ENCODE measurements around the gene HBA1.
"Not testable (repeated sequence)": the region's sequence is repeated elsewhere in the genome, so short reads cannot be mapped to it uniquely, and the experiment has no call there.

The HBA1 gene

DNA sequence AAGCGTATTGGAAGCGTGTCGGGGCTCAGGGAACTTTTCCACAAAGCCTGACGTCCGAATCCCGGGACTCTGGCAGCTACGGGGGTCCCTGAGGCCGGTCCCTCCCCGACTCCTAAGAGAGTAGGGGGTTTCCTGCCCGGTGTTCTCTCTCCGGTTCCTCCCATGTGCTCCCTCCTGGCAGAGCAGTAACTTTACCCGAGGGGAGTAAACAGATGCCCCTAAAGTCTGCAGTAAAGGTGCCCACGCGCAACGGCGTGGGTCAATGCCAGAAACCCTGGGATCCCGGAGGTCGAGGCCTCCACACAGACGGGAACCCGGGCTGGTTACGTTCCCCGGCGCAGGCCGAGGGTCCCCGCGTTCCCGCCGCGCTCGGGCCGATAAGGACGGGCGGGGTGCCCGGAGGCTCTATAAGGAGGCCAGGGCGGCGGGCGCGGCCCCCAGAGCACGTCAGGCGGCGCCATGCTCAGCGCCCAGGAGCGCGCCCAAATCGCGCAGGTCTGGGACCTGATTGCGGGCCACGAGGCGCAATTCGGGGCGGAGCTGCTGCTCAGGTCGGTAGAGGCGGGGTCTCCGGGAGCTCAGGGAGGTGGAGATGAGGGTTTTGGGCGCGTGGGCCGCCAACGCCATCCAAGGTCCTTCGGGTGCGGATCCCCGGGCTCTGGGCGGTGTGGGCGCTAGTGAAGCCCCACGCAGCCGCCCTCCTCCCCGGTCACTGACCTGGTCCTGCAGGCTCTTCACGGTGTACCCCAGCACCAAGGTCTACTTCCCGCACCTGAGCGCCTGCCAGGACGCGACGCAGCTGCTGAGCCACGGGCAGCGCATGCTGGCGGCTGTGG lies 10.7 kb upstream of the HBA1 start, which contains the start of gene HBM:
TSS of gene HBM (plus strand) at position 440 of the 836 bp plus-strand sequence. CDS start at position 460, 20 bp downstream.
- TF ChIP-seq, protein P1, sequence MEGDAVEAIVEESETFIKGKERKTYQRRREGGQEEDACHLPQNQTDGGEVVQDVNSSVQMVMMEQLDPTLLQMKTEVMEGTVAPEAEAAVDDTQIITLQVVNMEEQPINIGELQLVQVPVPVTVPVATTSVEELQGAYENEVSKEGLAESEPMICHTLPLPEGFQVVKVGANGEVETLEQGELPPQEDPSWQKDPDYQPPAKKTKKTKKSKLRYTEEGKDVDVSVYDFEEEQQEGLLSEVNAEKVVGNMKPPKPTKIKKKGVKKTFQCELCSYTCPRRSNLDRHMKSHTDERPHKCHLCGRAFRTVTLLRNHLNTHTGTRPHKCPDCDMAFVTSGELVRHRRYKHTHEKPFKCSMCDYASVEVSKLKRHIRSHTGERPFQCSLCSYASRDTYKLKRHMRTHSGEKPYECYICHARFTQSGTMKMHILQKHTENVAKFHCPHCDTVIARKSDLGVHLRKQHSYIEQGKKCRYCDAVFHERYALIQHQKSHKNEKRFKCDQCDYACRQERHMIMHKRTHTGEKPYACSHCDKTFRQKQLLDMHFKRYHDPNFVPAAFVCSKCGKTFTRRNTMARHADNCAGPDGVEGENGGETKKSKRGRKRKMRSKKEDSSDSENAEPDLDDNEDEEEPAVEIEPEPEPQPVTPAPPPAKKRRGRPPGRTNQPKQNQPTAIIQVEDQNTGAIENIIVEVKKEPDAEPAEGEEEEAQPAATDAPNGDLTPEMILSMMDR (conservative IDR thresholded peaks at IDR 0.05; ENCODE audit: low read depth): no peak
- CTCF ChIA-PET: interaction anchor here (0.6 kb wide), 1 partner anchor 16 kb away, joined by 3 read pairs; no protein-coding TSS in a partner anchor
- no peak within 1 kb of the TSS for H3K27ac ChIP-seq
- DNase-seq (ENCODE audit: low spot score): no peak
- POLR2A ChIA-PET (ENCODE audit: low non-redundant PET): no interaction called here

DNA sequence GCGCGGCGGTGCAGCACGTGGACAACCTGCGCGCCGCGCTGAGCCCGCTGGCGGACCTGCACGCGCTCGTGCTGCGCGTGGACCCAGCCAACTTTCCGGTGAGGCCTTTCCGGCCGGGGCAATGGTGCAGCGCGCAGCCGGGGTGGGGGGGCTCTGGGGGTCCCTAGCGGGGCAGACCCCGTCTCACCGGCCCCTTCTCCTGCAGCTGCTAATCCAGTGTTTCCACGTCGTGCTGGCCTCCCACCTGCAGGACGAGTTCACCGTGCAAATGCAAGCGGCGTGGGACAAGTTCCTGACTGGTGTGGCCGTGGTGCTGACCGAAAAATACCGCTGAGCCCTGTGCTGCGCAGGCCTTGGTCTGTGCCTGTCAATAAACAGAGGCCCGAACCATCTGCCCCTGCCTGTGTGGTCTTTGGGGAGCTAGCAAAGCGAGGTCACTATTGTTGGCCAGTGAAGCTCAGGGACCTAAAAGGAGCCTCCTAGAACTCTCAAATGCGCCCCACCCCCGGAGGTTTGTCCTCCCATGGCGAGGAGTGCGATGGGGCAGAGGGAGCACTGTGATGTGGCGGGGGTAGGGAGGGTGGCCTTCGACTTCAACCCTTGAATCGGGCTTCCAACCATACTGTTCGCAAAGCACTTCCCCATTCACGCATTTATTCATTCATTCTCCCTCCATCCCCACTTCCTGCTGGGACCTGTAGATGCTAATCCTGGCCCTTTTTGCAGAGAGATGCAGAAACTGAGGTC lies 9.9 kb upstream of the HBA1 start:
- ChIA-PET CTCF (no interaction called here), POLR2A (ENCODE audit: low non-redundant PET) (no interaction called here)
- H3K27ac ChIP-seq: no peak overlapping the region
- TF ChIP-seq, protein P1 (conservative IDR thresholded peaks at IDR 0.05; ENCODE audit: low read depth): no peak
- DNase-seq (ENCODE audit: low spot score): no peak

DNA sequence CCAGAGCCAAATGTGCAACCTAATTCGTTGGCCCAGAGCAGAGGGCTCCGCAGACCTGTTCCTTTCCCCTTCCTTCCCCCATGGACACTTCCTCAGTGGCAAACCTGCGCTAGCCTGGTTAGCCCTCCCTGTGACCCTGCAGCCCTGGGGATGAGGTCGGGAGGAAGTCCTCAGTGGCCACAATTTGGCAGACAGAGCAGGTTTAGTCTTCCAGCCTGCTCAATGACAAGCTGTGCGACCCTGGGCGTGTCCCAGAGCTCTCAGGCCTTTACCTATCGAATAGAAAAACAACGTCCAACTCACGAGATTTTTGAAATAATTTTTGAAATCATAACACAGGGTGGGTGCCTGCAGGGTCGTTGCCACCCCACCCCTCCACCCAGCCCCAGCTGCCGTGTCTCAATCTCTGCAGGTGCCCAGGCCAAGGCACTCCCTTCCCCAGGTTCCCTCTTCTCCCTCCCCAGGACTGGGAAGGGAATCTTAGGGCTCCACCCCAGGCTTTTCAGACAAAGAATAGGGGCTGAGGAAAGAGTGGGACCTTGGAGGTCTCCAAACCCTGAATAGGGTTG lies 9.3 kb upstream of the HBA1 start:
- POLR2A ChIA-PET (ENCODE audit: low non-redundant PET): no interaction called here
- TF ChIP-seq, protein P1 (conservative IDR thresholded peaks at IDR 0.05; ENCODE audit: low read depth): no peak
- CTCF ChIA-PET: interaction anchor here (0.6 to 1.1 kb wide), 2 partner anchors 13 to 111 kb away, joined by 3 to 5 read pairs; partner anchors contain the start of gene HBQ1
- DNase-seq (ENCODE audit: low spot score): no peak
- H3K27ac ChIP-seq: no peak overlapping the region

DNA sequence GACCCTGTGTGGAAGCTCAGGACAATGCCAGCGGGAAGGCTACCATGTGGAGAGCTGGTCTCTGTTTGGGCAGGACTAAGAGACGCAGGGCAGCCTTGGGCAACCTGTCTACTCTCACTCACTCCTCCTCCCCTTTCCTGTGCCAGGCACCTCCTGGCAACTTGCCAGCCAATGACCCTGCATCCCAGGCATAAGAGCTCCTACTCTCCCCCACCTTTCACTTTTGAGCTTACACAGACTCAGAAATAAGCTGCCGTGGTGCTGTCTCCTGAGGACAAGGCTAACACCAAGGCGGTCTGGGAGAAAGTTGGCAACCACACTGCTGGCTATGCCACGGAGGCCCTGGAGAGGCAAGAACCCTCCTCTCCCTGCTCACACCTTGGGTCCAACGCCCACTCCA lies 8.1 kb upstream of the HBA1 start:
- CTCF ChIA-PET: no interaction called here
- DNase-seq (ENCODE audit: low spot score): no peak
- no peak overlapping the region for H3K27ac ChIP-seq
- POLR2A ChIA-PET (ENCODE audit: low non-redundant PET): no interaction called here
- TF ChIP-seq, protein P1 (conservative IDR thresholded peaks at IDR 0.05; ENCODE audit: low read depth): no peak

DNA sequence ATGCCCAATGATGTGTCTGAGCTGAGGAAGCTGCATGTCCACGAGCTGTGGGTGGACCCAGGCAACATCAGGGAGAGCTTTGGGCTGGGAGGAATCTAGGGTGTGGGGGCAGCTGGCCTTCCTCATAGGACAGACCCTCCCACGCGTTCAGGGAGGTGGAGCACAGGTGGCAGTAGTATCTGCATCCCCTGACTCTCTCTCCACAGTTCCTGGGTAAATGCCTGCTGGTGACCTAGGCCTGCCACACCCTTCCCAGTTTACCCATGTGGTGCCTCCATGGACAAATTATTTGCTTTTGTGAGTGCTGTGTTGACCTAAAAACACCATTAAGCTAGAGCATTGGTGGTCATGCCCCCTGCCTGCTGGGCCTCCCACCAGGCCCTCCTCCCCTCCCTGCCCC lies 7.5 kb upstream of the HBA1 start:
- ChIA-PET CTCF (no interaction called here), POLR2A (ENCODE audit: low non-redundant PET) (no interaction called here)
- DNase-seq (ENCODE audit: low spot score): no peak
- no peak overlapping the region for H3K27ac ChIP-seq
- TF ChIP-seq, protein P1 (conservative IDR thresholded peaks at IDR 0.05; ENCODE audit: low read depth): no peak

DNA sequence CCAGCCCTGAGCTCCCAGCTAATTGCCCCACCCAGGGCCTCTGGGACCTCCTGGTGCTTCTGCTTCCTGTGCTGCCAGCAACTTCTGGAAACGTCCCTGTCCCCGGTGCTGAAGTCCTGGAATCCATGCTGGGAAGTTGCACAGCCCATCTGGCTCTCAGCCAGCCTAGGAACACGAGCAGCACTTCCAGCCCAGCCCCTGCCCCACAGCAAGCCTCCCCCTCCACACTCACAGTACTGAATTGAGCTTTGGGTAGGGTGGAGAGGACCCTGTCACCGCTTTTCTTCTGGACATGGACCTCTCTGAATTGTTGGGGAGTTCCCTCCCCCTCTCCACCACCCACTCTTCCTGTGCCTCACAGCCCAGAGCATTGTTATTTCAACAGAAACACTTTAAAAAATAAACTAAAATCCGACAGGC lies 6.4 kb upstream of the HBA1 start:
- CTCF ChIA-PET: interaction anchor here (0.6 to 1.2 kb wide), 3 partner anchors 10 to 73 kb away, joined by 3 read pairs; partner anchors contain the start of gene HBQ1
- H3K27ac ChIP-seq; DNase-seq (ENCODE audit: low spot score); POLR2A ChIA-PET (ENCODE audit: low non-redundant PET): not testable (repeated sequence)

Data from RWPE1 (cell line).